HG02852 (cell line): ENCODE measurements around the gene SEPTIN1.

Source experiments
- ATAC-seq: cut with Tn5 transposase; IDR thresholded peaks from one replicate; pipeline ENCODE4 v1.9.1; 2021; ENCODE audit warnings: mild to moderate bottlenecking, moderate library complexity; ENCODE audit not compliant: unreplicated experiment

SEPTIN1 gene

GRCh38 chr16:30377050-30377811 is 5.1 kb downstream of the SEPTIN1 start:
- ATAC-seq = no peak

- no peak for ATAC-seq
These were observed 5.9 kb downstream of the SEPTIN1 start for GRCh38 chr16:30376461-30376902.

- ATAC-seq = no peak
These were observed 6.5 kb downstream of the SEPTIN1 start for GRCh38 chr16:30375864-30376263.

GRCh38 chr16:30374538-30374937 is 7.8 kb downstream of the SEPTIN1 start, which contains the start of gene MYL11:
TSS of gene MYL11 (plus strand) at chr16:30374802. CDS start at chr16:30374858, 56 bp downstream.
- no peak for ATAC-seq

- ATAC-seq = no peak
These were observed 9.6 kb downstream of the SEPTIN1 start for GRCh38 chr16:30372725-30373124.

GRCh38 chr16:30372038-30372712 is 10.2 kb downstream of the SEPTIN1 start:
- no peak for ATAC-seq

- no peak for ATAC-seq
These were observed 11.0 kb downstream of the SEPTIN1 start for GRCh38 chr16:30371248-30371816.

- ATAC-seq = peak; percentile 73
These were observed 11.7 kb downstream of the SEPTIN1 start, which contains the start of gene TBC1D10B for GRCh38 chr16:30370456-30371247. TSS of gene TBC1D10B (minus strand) at chr16:30370494. CDS start at chr16:30370183, 311 bp downstream.

- ATAC-seq = no peak
These were observed 12.4 kb downstream of the SEPTIN1 start for GRCh38 chr16:30369938-30370455.

- ATAC-seq = no peak
These were observed 13.0 kb downstream of the SEPTIN1 start for GRCh38 chr16:30369091-30369937.

- no peak for ATAC-seq
These were observed 13.6 kb downstream of the SEPTIN1 start for GRCh38 chr16:30368792-30369090.

- no peak for ATAC-seq
These were observed 14.1 kb downstream of the SEPTIN1 start for GRCh38 chr16:30368122-30368791.

GRCh38 chr16:30367349-30368009 is 14.9 kb downstream of the SEPTIN1 start:
- no peak for ATAC-seq

- ATAC-seq = no peak
These were observed 15.8 kb downstream of the SEPTIN1 start for GRCh38 chr16:30366511-30366910.

- ATAC-seq = no peak
These were observed 17.2 kb downstream of the SEPTIN1 start for GRCh38 chr16:30365200-30365599.

GRCh38 chr16:30361180-30361579 is 21.2 kb downstream of the SEPTIN1 start:
- ATAC-seq = no peak

- no peak for ATAC-seq
These were observed 22.5 kb downstream of the SEPTIN1 start for GRCh38 chr16:30359871-30360170.

- no peak for ATAC-seq
These were observed 23.1 kb downstream of the SEPTIN1 start for GRCh38 chr16:30358990-30359870.
